Activated naive CD8-positive, alpha-beta T cell treated with anti-CD3 and anti-CD28 coated beads, Interleukin-2, amount 50 U/mL, for 24 hours (primary cell): ENCODE results near the gene ESYT1.

Experiments used
- ATAC-seq: fragments of 150-1000 bp; cut with Tn5 transposase; one replicate; pipeline ENCODE4 v1.10.0; 2021
- DNase-seq: peaks from one replicate; pipeline ENCODE4 v3.0.0; 2021
- H3K27ac Mint-ChIP-seq: one replicate; pipeline ENCODE4 v1.8.0; 2021; ENCODE audit warnings: mild to moderate bottlenecking, mixed read lengths
- H3K27me3 Mint-ChIP-seq: one replicate; pipeline ENCODE4 v1.8.0; 2021; ENCODE audit warnings: mixed read lengths
- H3K36me3 Mint-ChIP-seq: one replicate; pipeline ENCODE4 v1.8.0; 2021; ENCODE audit warnings: low read depth, mixed read lengths
- H3K4me1 Mint-ChIP-seq: one replicate; pipeline ENCODE4 v1.8.0; 2021; ENCODE audit warnings: mixed read lengths
- H3K4me3 Mint-ChIP-seq: one replicate; pipeline ENCODE4 v1.8.0; 2021; ENCODE audit warnings: mild to moderate bottlenecking, moderate library complexity, mixed read lengths
- H3K9me3 Mint-ChIP-seq: one replicate; pipeline ENCODE4 v1.8.0; 2021; ENCODE audit warnings: mixed read lengths

ESYT1 gene

GRCh38 chr12:56160894-56161689 lies 33.0 kb downstream of the ESYT1 start:
- H3K4me1 Mint-ChIP-seq, result peaks cover 40% of the 10 kb centered on the region
- H3K4me3 Mint-ChIP-seq, result peak overlapping the region; percentile 96
- no peaks in the 10 kb centered on the region for H3K9me3 Mint-ChIP-seq
- peak overlapping the region; percentile 96 for H3K27ac Mint-ChIP-seq
- no peak for DNase-seq
- peaks cover 55% of the 10 kb centered on the region for H3K36me3 Mint-ChIP-seq
- ATAC-seq, result no peak
- H3K27me3 Mint-ChIP-seq, result no peaks in the 10 kb centered on the region

GRCh38 chr12:56161690-56162351 lies 33.8 kb downstream of the ESYT1 start:
- H3K9me3 Mint-ChIP-seq, result no peaks in the 10 kb centered on the region
- peaks cover 40% of the 10 kb centered on the region for H3K4me1 Mint-ChIP-seq
- H3K27ac Mint-ChIP-seq, result peak overlapping the region; percentile 96
- peaks cover 55% of the 10 kb centered on the region for H3K36me3 Mint-ChIP-seq
- H3K27me3 Mint-ChIP-seq, result no peaks in the 10 kb centered on the region
- ATAC-seq (no peak), DNase-seq (no peak)
- peak overlapping the region; percentile 96 for H3K4me3 Mint-ChIP-seq

- Mint-ChIP-seq H3K27me3 (no peaks in the 10 kb centered on the region), H3K4me1 (peaks cover 33% of the 10 kb centered on the region), H3K36me3 (peaks cover 60% of the 10 kb centered on the region), H3K4me3 (no peak overlapping the region), H3K27ac (peak overlapping the region; percentile 59), H3K9me3 (no peaks in the 10 kb centered on the region)
- ATAC-seq (no peak), DNase-seq (no peak)
Measured at GRCh38 chr12:56162468-56163290, 34.6 kb downstream of the ESYT1 start.

GRCh38 chr12:56163533-56164344 lies 35.7 kb downstream of the ESYT1 start:
- no peak for ATAC-seq
- H3K4me3 Mint-ChIP-seq, result no peak overlapping the region
- H3K27ac Mint-ChIP-seq, result no peak overlapping the region
- DNase-seq, result no peak
- H3K4me1 Mint-ChIP-seq, result peaks cover 31% of the 10 kb centered on the region
- no peaks in the 10 kb centered on the region for H3K9me3 Mint-ChIP-seq
- no peaks in the 10 kb centered on the region for H3K27me3 Mint-ChIP-seq
- peaks cover 55% of the 10 kb centered on the region for H3K36me3 Mint-ChIP-seq

GRCh38 chr12:56164345-56164729 lies 36.3 kb downstream of the ESYT1 start:
- H3K27me3 Mint-ChIP-seq, result no peaks in the 10 kb centered on the region
- no peak overlapping the region for H3K4me3 Mint-ChIP-seq
- H3K36me3 Mint-ChIP-seq, result peaks cover 52% of the 10 kb centered on the region
- DNase-seq, result no peak
- H3K9me3 Mint-ChIP-seq, result no peaks in the 10 kb centered on the region
- H3K4me1 Mint-ChIP-seq, result peaks cover 25% of the 10 kb centered on the region
- ATAC-seq, result no peak
- no peak overlapping the region for H3K27ac Mint-ChIP-seq

- no peaks in the 10 kb centered on the region for H3K27me3 Mint-ChIP-seq
- H3K36me3 Mint-ChIP-seq, result peaks cover 51% of the 10 kb centered on the region
- ATAC-seq (no peak), DNase-seq (no peak)
- H3K4me1 Mint-ChIP-seq, result peaks cover 15% of the 10 kb centered on the region
- H3K9me3 Mint-ChIP-seq, result no peaks in the 10 kb centered on the region
- H3K27ac Mint-ChIP-seq, result peak overlapping the region; percentile 15
- H3K4me3 Mint-ChIP-seq, result no peak overlapping the region
Measured at GRCh38 chr12:56165369-56165768, 37.3 kb downstream of the ESYT1 start.

GRCh38 chr12:56169229-56169759 lies 41.2 kb downstream of the ESYT1 start:
- Mint-ChIP-seq H3K36me3 (peaks cover 47% of the 10 kb centered on the region), H3K4me1 (no peaks in the 10 kb centered on the region), H3K27me3 (no peaks in the 10 kb centered on the region), H3K27ac (no peak overlapping the region), H3K9me3 (no peaks in the 10 kb centered on the region), H3K4me3 (no peak overlapping the region)
- ATAC-seq (no peak), DNase-seq (no peak)

GRCh38 chr12:56172839-56173238 lies 44.8 kb downstream of the ESYT1 start:
- peak overlapping the region; percentile 1 for H3K27ac Mint-ChIP-seq
- no peaks in the 10 kb centered on the region for H3K9me3 Mint-ChIP-seq
- ATAC-seq, result no peak
- H3K4me3 Mint-ChIP-seq, result no peak overlapping the region
- DNase-seq, result no peak
- H3K4me1 Mint-ChIP-seq, result no peaks in the 10 kb centered on the region
- peaks cover 43% of the 10 kb centered on the region for H3K36me3 Mint-ChIP-seq
- H3K27me3 Mint-ChIP-seq, result no peaks in the 10 kb centered on the region

GRCh38 chr12:56178347-56178746 lies 50.3 kb downstream of the ESYT1 start:
- no peak overlapping the region for H3K4me3 Mint-ChIP-seq
- H3K36me3 Mint-ChIP-seq, result peaks cover 43% of the 10 kb centered on the region
- no peak overlapping the region for H3K27ac Mint-ChIP-seq
- no peaks in the 10 kb centered on the region for H3K27me3 Mint-ChIP-seq
- ATAC-seq (no peak), DNase-seq (no peak)
- H3K4me1 Mint-ChIP-seq, result no peaks in the 10 kb centered on the region
- no peaks in the 10 kb centered on the region for H3K9me3 Mint-ChIP-seq

GRCh38 chr12:56186957-56187356 lies 58.9 kb downstream of the ESYT1 start:
- no peaks in the 10 kb centered on the region for H3K9me3 Mint-ChIP-seq
- H3K4me1 Mint-ChIP-seq, result peaks cover 35% of the 10 kb centered on the region
- DNase-seq, result no peak
- no peaks in the 10 kb centered on the region for H3K27me3 Mint-ChIP-seq
- peaks cover 31% of the 10 kb centered on the region for H3K36me3 Mint-ChIP-seq
- H3K27ac Mint-ChIP-seq, result peak overlapping the region; percentile 90
- ATAC-seq, result no peak
- peak overlapping the region; percentile 90 for H3K4me3 Mint-ChIP-seq

- ATAC-seq (no peak), DNase-seq (no peak)
- peak overlapping the region; percentile 90 for H3K4me3 Mint-ChIP-seq
- no peaks in the 10 kb centered on the region for H3K27me3 Mint-ChIP-seq
- H3K36me3 Mint-ChIP-seq, result peaks cover 31% of the 10 kb centered on the region
- H3K4me1 Mint-ChIP-seq, result peaks cover 40% of the 10 kb centered on the region
- peak overlapping the region; percentile 90 for H3K27ac Mint-ChIP-seq
- no peaks in the 10 kb centered on the region for H3K9me3 Mint-ChIP-seq
Measured at GRCh38 chr12:56188131-56188777, 60.2 kb downstream of the ESYT1 start.

GRCh38 chr12:56188778-56189098 lies 60.7 kb downstream of the ESYT1 start:
- peak overlapping the region; percentile 90 for H3K4me3 Mint-ChIP-seq
- H3K4me1 Mint-ChIP-seq, result peaks cover 43% of the 10 kb centered on the region
- no peak for ATAC-seq
- H3K9me3 Mint-ChIP-seq, result no peaks in the 10 kb centered on the region
- H3K27ac Mint-ChIP-seq, result peak overlapping the region; percentile 90
- no peaks in the 10 kb centered on the region for H3K27me3 Mint-ChIP-seq
- peaks cover 30% of the 10 kb centered on the region for H3K36me3 Mint-ChIP-seq
- DNase-seq, result peak; percentile 22

- ATAC-seq (peak; percentile 86), DNase-seq (peak; percentile 92)
- peaks cover 43% of the 10 kb centered on the region for H3K4me1 Mint-ChIP-seq
- peak within 1 kb of the TSS; percentile 90 for H3K4me3 Mint-ChIP-seq
- H3K9me3 Mint-ChIP-seq, result no peaks in the 10 kb centered on the region
- H3K36me3 Mint-ChIP-seq, result peaks cover 24% of the 10 kb centered on the region
- no peaks in the 10 kb centered on the region for H3K27me3 Mint-ChIP-seq
- peak within 1 kb of the TSS; percentile 97 for H3K27ac Mint-ChIP-seq
Measured at GRCh38 chr12:56189099-56189917, 61.2 kb downstream of the ESYT1 start, which contains the start of gene SMARCC2. SMARCC2 (minus strand) TSS chr12:56189483; CDS start chr12:56189461, 22 bp downstream.
